Lung (tissue), 12 donors: Measurements from ENCODE around the gene SH3RF2. TPM values are rescaled to one million over a fixed set of nuclear protein-coding genes. Genes with fewer than 3 reads are reported as not detected.

Experiments used
- ATAC-seq: fragments of 200-7000 bp; cut with Tn5 transposase; one replicate; pipeline ENCODE4 v1.9.1; 2020; ENCODE audit warnings: moderate number of reproducible peaks; ENCODE audit not compliant: insufficient read depth, low FRiP score
- DNase-seq, 3 donors: peaks; one replicate each; pipeline ENCODE4 v3.0.0-alpha.2; 2013 to 2017
- H3K27ac ChIP-seq, 2 donors: one replicate each; pipeline ENCODE4 v1.5.1; 2013; ENCODE audit warnings: mild to moderate bottlenecking in 2 of 2, moderate library complexity in 2 of 2, control low read depth in 1 of 2, inconsistent platforms in 1 of 2, low read depth in 1 of 2, low read length in 1 of 2
- H3K27me3 ChIP-seq, 3 donors: one replicate each; pipeline ENCODE4 v1.5.1; 2013; ENCODE audit warnings: low read length in 2 of 3; ENCODE audit not compliant: control insufficient read depth in 3 of 3, insufficient read depth in 3 of 3
- H3K36me3 ChIP-seq, 4 donors: one replicate each; pipeline ENCODE4 v1.5.1; 2013; ENCODE audit warnings: low read length in 4 of 4, mild to moderate bottlenecking in 1 of 4, moderate library complexity in 1 of 4; ENCODE audit not compliant: control insufficient read depth in 4 of 4, insufficient read depth in 4 of 4
- H3K4me1 ChIP-seq, 5 donors: one replicate each; pipeline ENCODE4 v1.5.1; 2013; ENCODE audit warnings: low read length in 5 of 5, mild to moderate bottlenecking in 2 of 5, moderate library complexity in 1 of 5; ENCODE audit not compliant: control insufficient read depth in 5 of 5, insufficient read depth in 5 of 5
- H3K4me3 ChIP-seq: one replicate; pipeline ENCODE4 v1.5.1; 2013; ENCODE audit warnings: mild to moderate bottlenecking, control low read depth, moderate library complexity
- H3K9ac ChIP-seq, 2 donors: one replicate each; pipeline ENCODE4 v1.5.1; 2013; ENCODE audit warnings: low read length in 2 of 2, control low read depth in 1 of 2; ENCODE audit not compliant: insufficient read depth in 1 of 2
- H3K9me3 ChIP-seq, 4 donors: one replicate each; pipeline ENCODE4 v1.5.1; 2013; ENCODE audit warnings: low read length in 3 of 4, mild to moderate bottlenecking in 1 of 4, moderate library complexity in 1 of 4; ENCODE audit not compliant: control insufficient read depth in 4 of 4, insufficient read depth in 3 of 4
- CTCF ChIP-seq: IDR thresholded peaks from 2 replicates; pipeline ENCODE4 v1.5.1; 2012; ENCODE audit warnings: mild to moderate bottlenecking; ENCODE audit errors: control extremely low read depth, extremely low read depth
- WGBS, 2 donors: extraction: QIAGEN DNeasy Blood & Tissue Kit; methylation state at CpG; one replicate each; pipeline ENCODE4 v1.1.7; 2013; 5-methylcytosine and 5-hydroxymethylcytosine counted together
- polyA plus RNA-seq, 2 donors: library from polyadenylated mRNA; stranded (reverse); fragments of 200-250 nt; gene quantifications; one replicate each; pipeline ENCODE4 v1.2.1, GENCODE V29; 2013
- total RNA-seq, 2 donors: library from RNA; depleted of rRNA in 1 of 2; stranded (reverse); fragments of >200 nt in 1 of 2; gene quantifications; one replicate each; pipeline ENCODE4 v1.2.1, GENCODE V29; 2014 to 2021
- donor health status: control.
- donor health status: control.
- donor health status: Bipolar disorder and iron deficiency.
- donor health status: healthy.
- donor health status: DM: yes; HTN: yes; CAD: no.

The SH3RF2 gene
- total and polyA plus RNA-seq, 4 donors = 1.3 to 14.3 (median 5.0) TPM

DNA sequence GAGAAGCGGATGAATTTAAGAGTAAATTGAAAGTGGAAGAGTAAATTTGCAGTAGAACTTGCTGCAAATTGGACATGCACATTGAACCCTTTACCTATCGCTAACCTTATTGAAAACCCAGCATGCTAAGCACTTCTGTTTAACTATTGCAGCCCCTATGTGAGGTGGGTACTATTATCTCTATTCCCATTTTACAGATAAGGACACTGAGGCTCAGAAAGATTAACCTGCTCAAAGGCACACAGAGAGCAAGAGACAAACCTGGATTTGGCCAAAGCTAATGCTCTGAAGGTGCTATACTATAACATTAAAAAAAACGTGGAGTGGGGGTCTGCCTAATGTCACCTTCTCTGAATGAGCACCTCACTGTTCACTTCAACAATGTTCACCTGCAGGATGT lies 21.0 kb downstream of the SH3RF2 start:
- Histone ChIP-seq H3K27ac (no peak overlapping the region), H3K4me3 (no peak overlapping the region), H3K9me3 (no peaks in the 10 kb centered on the region), H3K9ac (no peak overlapping the region), H3K36me3 (no peaks in the 10 kb centered on the region), H3K4me1 (no peaks in the 10 kb centered on the region), H3K27me3 (peaks cover 0 to 5% (median 3%) of the 10 kb centered on the region in 3 donors)
- ATAC-seq (no peak), DNase-seq (no peak)
- TF ChIP-seq CTCF = no peak
- WGBS, 2 donors = 89 to 93% methylated on average over 3 of the region's 3 CpGs

GRCh38 chr5:145958436-145958835 lies 22.1 kb downstream of the SH3RF2 start:
- Histone ChIP-seq H3K27me3 (peaks cover 0 to 6% (median 3%) of the 10 kb centered on the region in 3 donors), H3K9me3 (no peaks in the 10 kb centered on the region), H3K4me3 (no peak overlapping the region), H3K4me1 (no peaks in the 10 kb centered on the region), H3K27ac (no peak overlapping the region), H3K9ac (no peak overlapping the region), H3K36me3 (no peaks in the 10 kb centered on the region)
- no peak for ATAC-seq
- no peak for TF ChIP-seq CTCF
- DNase-seq = no peak
- 85 to 95% methylated on average over 6 of the region's 6 CpGs for WGBS, 2 donors

DNA sequence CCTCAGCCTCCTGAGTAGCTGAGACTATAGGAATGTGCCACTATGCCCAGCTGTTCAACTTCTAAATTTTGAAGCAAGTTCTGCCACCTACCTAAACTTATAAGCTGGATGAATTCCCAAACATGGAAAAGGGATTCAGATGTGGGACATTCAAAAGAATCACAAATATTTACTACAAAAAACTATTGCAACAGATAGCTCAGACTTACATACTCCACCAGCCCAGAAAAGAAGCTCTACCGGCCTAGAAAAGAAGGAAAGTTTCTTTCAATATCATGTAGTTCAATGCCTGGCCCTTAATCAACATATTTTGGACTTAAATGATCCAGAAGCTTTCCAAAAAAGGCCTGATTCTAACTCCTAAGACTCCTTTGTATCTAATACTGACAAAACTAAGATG lies 23.8 kb downstream of the SH3RF2 start:
- WGBS, 2 donors = 64 to 77% methylated on average over 1 of the region's 1 CpG
- H3K9me3 ChIP-seq = no peaks in the 10 kb centered on the region
- ATAC-seq = no peak
- H3K4me1 ChIP-seq = no peaks in the 10 kb centered on the region
- H3K36me3 ChIP-seq = no peaks in the 10 kb centered on the region
- H3K27me3 ChIP-seq = peaks cover 0 to 7% (median 3%) of the 10 kb centered on the region in 3 donors
- no peak overlapping the region for H3K27ac ChIP-seq
- TF ChIP-seq CTCF = no peak
- no peak overlapping the region for H3K9ac ChIP-seq
- no peak for DNase-seq
- no peak overlapping the region for H3K4me3 ChIP-seq
